ENCODE results near the gene RNF144A.

Gene RNF144A

DNA sequence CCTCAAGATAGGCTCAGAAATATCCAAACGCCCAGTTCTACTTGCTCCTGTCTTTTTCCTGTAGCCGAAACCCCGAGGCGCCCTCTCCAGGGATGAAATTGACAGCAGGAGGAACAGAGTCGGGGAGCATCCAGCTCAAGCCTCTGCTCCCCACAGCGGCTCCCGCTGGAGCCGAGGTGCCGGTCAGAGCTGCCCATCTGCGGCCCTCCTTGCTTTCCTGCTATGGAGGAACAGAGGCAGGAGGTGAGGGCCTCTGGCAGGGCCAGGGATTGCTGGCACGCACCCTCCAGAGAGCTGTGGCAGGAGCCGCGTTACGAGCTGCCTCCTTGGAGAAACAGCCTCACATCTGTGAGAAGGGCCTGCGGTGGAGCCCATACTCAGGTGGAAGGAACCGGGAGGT is 172.1 kb downstream of the RNF144A start:
- DNase-seq (ENCODE audit: low spot score), result no peak

DNA sequence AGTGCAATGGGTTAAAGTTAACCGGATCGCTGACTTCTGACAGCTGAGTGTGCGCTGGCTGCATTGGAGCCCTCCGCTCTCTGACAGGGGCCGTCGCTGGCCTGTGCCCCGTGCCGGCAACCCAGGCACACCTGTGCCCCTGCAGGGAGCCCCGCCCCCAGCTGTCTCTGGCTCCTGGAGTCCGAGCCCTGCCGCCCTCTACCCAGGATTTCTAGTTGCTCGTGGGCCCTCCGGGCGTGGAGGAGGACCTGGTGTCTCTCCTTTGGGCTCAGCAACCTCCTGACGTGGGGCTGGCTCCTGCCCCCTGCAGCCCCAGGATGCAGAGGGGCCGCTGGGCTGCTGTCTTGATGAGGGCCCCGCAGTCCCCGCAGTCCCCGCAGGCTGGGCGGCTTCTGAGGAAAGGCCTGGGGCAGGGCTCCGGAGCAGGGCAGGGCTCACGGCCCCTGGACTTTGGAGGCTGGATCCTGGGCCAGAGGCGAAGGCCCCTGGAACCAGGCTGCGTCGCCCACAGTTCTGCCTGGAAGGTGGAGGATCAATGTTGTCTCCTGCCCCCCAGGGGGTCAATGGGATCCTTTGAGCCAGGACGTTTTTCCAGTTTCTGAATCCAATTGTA is 172.8 kb downstream of the RNF144A start:
- no peak for DNase-seq (ENCODE audit: low spot score)

DNA sequence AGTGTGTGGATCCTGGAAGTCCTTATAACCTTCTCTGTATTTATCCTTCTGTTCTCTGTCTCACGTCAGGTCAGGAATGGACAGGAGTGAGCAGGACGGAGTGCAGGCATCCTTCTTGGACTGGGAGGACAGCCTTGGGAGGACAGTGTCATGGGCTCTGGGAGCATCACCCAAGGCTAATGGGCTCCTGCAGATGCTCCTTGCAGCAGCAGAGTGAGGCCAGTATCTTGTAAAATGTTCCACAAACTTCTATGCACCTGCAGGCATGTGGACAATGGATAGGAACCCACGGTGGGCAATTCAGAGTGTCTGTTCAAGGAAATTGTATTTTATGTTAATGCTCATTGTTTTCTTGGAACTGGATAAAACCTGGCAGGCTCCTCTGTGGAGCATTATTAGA is 176.2 kb downstream of the RNF144A start:
- DNase-seq (ENCODE audit: low spot score), result no peak
